ENCODE measurements around the gene STK24.

The STK24 gene

DNA sequence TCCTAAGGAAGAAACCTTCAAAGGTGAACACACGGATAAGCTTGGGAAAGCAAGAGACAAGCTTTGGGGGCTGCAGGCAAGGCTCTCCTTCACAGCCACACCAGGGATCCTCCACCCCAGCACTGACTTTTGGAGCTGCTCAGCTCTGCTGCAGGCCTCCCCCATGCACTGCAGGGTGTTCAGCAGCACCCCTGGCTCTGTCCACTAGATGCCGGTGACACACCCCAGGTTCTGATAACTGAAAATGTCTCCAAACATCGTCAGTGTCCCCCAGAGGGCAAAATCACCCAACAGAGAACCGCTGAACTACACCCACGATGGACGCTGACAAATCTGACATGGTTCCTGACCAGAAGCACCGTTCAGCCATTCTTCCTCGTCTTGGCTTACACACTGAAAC lies 90.5 kb downstream of the STK24 start:
- no peak for DNase-seq

DNA sequence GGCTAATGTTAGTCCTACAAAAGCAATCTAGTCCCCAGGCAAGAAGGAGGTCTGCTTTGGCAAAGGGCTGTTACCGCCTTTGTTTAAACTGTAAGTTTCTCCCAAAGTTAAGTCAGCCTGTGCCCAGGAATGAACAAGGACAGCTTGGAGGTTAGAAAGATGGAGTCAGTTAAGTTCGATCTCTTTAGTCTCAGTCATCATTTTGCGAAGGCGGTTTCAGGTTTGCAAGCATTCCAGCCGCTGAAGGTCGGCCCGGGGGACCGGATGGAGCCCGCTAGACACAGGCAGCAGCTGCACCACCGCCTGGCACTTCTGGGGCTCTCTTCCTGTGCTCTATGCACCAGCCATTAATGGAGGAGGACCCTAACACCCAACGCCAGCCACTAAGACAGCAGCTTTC lies 91.3 kb downstream of the STK24 start:
- DNase-seq, result no peak

DNA sequence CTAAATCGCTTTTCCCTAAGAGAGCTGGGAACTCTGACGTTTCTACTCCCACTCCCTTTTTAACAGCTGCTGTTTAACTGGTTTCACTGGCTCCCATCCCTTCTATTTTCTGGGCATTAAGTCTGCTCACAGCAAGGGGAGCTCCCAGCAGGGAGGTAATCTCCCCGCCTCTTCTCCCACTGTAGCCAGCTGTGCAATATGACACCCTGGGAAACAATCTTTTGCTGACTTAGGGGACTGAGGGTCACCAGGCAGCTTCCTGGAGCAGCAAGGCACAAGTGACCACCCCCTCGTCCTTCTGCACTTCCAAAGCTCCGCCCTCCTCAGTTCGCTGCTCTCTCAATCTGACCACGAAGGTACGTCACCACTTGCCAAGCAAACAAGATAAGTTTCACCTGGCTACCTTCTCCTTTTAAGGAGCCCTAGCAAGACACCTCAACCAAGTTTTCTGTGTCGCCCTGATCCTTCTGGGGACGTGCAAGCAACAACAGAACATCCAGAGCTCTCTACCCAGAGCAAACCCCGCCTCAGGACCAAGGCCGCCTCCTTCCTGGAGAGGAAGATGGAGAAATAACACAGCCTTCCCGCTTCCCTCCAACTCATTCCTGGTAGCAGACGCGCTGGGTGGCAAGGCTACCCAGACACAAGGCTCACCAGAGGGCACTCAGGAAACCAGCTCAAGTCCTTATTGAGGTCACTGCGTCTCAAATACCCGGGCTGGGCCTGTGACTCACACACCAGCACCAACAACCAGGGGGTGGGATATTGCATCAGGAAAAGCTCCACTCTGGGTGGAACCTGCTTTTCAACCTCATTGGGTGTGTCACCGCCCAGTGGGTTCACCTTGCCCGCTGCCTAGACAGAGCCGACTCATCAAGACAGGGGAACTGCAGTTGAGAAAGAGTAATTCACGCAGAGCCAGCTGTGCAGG lies 92.4 kb downstream of the STK24 start:
- peak; percentile 80 for DNase-seq

DNA sequence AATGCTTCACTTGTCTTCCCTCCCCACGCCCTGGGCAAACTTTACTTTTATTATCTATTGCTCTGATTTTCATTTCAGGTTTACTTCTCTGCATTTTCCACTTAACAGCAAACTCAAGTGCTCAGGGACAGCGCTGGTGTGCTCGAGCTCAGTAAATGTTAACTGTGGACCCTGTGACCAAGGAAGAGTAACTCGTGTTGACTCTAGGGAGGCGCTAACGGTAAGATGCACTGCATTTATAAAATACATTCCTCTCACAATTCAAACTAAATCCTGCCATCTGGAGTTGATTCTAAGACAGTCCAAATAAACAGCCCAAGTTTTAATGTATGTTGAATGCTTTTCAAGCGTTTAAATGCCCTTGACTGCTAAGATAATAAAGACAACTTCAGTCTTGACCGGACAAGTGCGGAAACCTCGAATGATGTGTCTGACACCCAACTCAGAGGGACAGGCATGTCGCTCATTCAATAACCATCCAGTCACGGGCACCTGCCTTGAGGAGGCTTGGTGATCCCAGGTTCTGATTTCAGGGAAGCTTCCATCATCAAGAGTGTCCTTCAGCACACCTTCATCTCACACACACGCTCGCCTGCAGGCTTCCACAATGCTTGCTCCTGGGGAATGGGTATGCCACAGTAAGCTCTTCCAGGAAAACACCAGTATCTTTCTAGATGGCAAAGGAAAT lies 93.2 kb downstream of the STK24 start:
- DNase-seq, result no peak

DNA sequence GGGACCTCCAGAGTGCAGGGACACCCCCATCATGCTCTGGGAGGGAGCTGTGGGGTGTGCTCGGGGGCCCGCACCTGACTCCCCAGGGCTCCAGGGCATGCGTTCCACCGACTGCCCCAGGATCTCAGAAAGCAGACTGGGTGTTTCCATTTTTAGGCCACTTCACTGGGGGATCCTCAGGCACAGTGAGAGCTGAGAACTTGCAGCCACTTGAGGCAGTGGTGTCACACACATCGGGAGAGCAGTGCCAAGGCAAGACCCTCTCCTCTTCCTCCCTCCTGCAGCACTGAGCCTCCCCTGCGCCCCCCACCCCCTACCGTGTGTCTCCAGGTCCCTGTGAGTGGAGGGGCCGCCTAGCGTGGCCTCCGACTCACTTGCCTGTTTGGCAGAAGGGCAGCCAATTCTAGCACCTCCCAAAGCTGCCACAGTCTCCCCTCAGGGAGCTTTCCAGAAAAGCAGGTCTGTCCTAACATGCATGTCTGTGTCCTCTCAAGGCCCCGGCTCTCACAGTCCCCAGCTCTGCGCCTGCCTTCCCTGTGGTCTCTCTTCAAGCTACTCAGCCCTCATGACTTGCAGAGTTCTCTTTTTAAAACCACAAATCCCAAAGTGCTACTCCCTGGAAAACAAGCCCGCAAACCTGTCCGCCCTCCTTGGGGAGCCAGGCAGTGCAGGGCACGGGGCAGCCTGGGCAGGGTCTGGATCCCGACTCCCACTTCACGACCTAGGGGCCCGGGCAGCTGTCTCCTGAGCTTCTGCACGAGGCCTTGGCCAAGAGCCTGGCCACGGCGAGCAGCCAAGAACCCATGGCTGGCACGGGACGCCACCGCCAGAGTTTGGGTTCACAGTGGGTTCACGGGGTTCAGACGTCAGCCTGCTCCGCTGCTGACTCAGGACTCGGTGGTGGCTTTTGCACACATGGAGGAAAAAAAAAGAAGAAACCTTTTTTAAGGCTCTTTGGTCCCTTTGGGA lies 94.1 kb downstream of the STK24 start:
- no peak for DNase-seq

DNA sequence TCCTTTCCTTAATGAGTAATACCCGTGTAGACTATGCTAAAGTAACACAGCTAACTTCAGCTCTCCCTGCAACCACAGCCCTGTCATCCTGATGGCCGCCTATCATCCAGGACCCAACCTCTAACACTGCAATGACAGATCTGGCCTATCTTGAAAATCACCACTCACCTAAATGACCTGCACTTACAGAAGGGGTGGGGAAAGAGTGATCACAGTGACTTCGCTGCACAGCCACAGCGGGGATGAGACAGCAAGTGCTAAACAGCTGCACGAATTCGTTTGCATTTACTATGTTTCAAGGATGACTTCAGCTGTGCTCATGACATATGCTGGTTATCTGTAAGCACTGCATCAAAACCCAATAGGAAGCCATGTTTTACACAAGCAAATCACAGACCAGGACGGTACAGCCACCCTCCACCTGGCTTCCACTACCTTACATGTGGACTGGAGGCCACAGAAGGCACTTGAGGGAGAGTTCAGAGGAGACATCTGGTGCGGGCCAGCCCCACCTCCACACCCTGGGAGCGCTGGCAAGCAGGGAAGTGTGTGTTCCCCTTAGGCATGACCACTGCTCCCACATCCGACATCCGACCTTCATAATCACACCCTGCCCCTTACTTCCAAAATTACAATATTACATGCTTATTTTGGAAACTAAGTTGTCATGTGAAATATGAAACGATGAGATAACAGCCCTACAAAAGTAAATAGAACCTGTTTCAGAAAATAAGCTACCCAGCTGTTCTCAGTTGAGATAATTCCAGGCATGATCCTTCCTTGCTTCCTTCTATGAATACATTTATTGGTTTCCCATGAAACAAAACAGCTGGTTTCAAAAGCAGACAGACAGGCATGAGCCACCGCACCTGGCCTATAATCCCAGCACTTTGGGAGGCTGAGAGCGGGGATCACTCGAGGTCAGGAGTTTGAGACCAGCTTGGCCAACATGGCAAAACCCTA lies 95.7 kb downstream of the STK24 start:
- peak; percentile 50 for DNase-seq

DNA sequence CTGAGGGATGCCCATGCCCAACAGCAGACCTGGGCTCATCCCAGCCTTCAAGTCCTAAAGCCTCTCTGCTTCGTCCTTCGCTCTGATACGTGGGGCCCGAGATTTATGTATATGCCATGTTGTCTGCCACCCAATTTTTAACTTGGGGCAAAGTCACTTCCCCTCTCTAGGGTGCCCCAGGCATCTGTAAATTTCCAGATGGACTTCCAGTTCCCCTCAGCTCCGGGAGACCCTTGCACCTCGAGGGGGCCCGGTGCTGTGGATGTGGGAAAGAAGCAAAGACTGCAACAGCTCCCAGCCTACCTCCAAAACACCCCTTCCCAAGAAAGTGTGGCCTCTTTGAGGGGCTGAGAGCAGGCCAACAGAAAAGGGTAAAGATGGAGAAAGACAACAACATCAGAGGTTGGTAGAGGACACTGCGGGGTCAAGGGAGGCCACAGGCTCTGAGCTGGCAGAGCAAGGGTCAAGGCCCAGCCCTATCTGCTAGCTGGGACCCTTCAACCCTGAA lies 97.4 kb downstream of the STK24 start:
- DNase-seq, result no peak

DNA sequence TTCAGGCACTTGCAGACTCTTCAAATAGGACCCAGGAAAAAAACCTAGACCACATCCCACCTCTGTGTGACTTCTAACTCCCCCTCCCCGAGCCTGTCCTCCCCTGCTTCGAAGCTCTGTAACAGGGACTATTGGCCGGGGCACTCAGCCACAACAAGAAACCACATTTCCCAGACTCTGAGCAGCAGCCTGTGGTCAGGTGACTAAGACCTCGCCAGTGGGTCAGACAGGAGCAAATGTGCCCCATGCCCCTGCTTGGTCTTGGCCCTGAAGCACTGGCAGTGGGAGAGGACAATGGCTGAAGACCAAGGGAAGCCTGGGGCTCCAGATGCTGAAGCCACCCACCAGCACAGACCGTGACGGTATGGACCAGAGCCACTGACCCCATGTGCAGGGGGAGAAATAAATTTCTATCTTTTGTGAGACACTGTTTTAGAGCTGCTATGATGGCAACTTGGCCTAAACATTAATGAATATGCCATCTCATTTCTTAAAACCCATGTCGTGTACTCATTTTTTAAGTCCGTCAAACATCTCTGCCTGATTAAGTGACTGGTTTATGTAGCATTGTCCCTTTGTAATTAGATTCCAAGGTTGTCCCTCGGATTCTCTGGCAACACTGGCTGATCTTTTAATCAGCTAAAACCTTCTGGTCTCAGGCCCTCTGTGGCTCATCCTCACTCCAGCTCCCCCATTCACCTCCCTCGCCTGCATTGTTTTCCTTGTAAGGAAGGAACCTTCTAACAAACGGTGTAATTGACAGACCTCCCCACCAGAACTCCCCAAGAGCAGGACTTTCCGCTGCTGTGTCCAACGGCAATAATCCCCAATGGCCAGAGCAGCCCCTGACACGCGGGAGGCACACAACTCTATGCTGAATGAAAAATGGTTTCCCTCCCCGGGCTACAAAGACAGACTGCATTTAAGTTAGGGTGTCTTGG lies 98.4 kb downstream of the STK24 start:
- no peak for DNase-seq

DNA sequence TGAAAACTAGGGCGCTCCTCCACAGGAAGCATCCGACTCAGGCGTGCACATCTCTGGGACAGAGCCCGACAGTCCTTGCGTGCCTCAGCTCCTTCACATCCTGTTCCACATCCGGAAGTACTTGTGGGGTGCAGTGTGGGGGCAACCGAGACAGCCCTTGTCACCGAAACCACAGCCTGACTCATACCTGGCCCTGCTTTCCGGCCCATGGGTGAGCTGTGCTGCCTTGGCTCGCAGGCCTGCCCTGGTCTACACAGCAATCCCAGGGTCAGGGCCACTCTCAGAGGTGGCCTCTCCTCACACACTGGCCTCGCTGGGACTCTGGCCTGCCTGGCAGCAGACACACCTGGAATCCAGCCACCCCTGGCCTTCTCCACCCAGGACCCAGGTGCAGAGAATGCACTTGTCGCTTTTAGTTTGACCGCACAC lies 100.4 kb downstream of the STK24 start:
- DNase-seq, result peak; percentile 91

DNA sequence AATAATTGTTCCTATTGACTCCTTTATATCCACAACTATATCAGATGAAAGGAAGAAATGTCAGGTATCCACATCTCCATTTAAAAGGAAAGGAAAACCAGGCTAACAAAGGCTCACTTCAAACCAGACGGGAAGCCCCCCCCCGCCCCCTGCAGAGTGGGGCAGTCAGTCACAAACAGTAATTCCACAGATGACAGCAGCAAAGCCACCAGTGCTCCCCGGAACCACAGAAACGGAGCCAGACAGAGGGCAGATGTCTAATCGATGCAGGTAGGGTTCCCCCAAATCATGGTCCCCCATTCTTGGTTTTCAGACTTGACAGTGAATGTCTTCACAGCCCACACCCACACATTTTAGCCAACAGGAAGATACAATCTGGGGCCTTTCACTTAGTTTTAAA lies 100.8 kb downstream of the STK24 start:
- peak; percentile 67 for DNase-seq

DNA sequence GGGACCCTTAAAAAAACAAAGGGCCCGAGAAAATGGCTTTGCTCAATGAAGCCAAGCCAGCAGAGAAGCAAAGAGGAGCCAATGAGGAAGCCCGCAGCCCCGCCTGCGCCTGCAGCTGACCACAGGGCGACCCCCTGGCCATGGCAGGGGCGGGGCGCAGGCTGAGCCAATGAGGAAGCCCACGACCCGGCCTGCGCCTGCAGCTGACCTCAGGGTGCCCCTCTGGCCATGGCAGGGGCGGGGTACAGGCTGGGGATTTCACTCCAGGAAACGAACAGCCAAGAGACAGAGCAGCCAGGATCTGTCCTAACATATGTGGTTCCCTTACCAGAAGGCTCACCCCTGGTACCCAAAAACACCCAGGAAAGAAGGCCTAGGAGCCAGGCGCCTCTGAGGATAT lies 101.4 kb downstream of the STK24 start:
- no peak for DNase-seq

DNA sequence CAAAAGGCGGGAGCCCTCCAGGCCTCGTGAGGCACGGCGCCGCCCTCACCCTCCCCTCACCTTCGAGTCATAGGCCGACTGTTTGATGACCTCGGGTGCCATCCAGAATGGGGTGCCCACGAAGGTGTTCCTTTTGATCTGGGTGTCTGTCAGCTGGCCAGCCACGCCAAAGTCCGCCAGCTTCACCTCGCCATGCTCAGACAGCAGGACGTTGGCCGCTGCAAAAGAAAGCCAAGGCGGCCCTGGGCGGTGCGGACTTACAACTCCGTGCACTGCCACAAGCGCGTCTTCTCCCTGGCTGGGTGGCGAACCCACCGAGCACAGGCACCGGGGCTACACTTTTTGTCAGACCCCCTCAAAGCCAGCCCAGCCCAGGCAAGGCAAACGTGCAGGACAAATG lies 102.1 kb downstream of the STK24 start:
- no peak for DNase-seq

DNA sequence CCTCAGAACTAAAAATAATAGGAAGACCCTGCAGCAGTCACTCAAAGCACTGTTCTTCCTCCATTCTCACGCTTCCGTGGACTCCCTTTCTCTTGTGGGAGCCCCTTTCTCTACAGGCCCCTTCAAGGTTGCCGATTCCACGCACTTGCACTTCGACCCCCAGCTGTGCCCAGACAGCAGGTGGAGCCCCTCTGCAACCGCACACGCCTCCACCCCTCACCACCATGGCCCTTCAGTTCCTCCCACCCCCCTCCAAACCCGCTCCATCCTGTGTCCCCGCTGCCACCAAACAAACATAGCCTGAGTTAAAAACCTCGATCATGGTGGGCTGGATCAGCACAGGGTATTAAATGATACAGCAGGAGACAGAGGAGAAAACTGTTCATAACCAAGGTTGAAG lies 102.6 kb downstream of the STK24 start:
- no peak for DNase-seq

DNA sequence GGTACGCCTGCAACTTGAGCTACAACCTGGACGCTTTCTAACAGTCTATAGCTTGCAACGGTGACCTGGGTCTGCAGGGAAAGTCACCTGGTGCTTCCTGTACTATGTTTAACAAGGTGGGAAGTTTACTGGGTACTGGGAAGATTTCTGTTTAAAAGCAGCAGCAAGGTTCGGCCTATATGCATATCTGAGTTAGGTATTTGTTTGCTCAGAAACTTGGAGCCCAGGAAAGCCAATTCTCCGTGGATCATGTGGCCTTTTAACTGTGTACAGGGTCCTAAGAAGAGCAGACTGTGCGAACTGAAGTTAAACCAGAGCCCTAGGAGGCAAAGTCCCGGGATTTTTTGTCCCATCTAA lies 103.1 kb downstream of the STK24 start:
- no peak for DNase-seq

DNA sequence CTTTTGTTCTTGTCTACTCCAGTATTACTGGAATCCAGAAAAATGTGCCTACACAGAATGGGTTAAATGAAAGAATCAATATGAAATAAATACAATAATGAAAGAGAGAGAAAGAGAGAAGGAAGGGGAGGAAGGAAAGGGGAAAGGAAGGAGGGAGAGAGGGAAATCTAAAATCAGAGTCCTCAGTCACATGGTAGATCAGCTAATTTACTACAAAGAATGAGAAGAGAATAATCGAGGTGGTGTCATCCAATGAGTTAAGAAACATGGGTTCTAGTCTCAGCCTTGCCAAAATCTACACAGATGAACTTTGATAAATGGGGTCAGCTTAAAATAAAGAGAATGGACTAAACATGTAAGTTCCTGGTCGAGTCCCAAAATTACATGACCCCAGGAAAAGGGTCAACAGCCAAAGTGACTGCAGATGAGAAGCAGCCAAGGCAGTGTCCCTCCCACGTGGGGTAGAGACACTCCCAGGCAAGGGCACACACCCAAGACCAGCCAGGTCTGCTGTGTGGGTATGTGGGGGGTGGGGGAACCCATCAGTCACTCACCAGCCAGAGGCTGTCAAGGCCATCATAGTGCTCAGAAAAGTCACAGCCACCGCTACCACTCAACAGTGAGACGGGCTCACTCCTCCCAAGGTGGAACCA lies 103.6 kb downstream of the STK24 start:
- DNase-seq, result no peak

DNA sequence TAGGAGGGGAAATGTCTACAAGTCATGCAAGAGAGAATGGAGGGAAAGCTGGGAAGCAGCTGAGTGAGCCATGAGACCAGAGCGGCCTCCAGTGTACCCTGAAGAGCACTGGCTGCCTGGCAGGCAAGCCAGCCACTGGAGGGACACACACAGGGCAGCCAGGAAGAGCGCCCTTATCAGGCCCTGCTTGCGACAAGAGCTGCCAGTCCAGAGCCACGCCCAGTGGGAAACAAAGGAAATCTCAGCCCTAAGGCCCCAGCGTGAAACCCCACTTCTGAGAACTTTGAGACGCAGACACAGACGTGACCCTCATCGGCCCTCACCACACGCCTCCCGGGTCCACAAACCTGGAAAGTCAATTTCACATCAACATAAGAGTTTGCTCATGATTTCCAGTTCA lies 105.0 kb downstream of the STK24 start:
- DNase-seq, result no peak

DNA sequence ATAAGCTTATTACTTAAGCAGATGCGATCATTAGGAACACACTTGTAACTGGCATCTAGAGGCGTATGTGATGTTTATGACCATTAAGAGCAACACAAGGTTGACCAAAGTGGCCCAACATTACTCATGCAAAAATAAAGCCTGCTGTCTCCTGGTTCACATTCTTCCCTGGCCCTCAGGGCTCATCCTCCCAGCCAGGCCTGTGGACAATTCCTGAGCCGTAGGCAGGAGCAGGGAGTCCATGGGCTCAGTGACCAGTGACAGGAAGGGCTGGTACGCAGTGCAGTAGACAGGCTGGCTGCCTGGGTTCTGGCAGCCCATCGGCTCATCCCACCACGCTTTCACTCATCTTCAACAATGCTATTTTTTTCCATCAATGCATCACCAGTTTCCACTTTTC lies 106.0 kb downstream of the STK24 start:
- DNase-seq, result no peak

DNA sequence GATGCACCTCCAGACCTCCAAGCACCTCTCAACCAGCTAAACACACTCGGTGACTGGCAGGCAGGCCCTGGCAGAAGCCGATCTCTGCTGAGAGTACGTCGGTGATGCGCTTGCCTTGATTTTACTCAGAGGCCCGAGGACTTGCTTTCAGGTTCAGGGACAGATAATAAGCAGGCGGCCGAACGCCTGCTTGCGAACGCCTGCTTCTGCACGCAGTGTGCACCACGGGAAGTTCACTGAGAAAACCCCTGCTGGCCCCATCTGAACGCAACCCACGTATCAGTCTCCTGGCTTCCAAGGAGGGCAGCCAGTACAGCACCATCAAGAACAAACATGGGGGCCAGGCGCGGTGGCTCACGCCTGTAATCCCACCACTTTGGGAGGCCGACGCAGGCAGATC lies 108.0 kb downstream of the STK24 start:
- no peak for DNase-seq

DNA sequence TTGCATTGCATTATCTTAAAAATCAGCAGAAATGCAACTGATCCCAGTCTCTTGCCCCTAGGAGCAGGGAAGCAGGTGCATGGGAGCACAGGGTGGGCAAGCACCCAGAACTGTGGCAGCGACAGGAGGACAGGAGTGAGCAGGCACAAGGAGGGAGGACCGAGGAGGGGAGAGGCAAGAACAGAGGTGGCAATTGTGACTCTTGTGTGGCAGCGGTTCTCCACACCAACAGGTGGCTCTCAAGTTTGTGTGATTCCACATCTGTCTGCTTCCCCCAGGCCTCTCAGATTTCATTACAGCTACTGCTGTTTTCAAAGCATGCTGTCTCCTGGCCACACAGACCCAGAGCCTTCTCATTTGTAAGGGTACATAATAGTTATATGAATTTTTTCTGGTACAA lies 108.5 kb downstream of the STK24 start:
- no peak for DNase-seq

Measured in stimulated activated naive CD4-positive, alpha-beta T cell treated with Interleukin-2 at 50 U/mL for 16 hours (primary cell).